Neuronal stem cell (in vitro differentiated cells): ENCODE measurements around the gene CYB5R3.
A peak's percentile ranks its signal among the peaks of the same experiment; 100 is the strongest.

Experiments used
- DNase-seq: peaks from one replicate; pipeline ENCODE4 v3.0.0-alpha.2; 2013; ENCODE audit warnings: low spot score
- H2AFZ ChIP-seq: one replicate; pipeline ENCODE4 v1.6.1; 2013; ENCODE audit warnings: mild to moderate bottlenecking, low read length, inconsistent platforms
- H2AK5ac ChIP-seq: 2 replicates; pipeline ENCODE4 v1.6.1; 2013; ENCODE audit warnings: low read depth, mild to moderate bottlenecking, inconsistent platforms, low read length, moderate library complexity, mixed read lengths
- H2BK120ac ChIP-seq: 2 replicates; pipeline ENCODE4 v1.6.1; 2013; ENCODE audit warnings: low read depth, mild to moderate bottlenecking, inconsistent platforms, low read length, moderate library complexity, mixed read lengths
- H2BK12ac ChIP-seq: one replicate; pipeline ENCODE4 v1.6.1; 2013; ENCODE audit warnings: low read length, inconsistent platforms
- H2BK15ac ChIP-seq: 2 replicates; pipeline ENCODE4 v1.6.1; 2013; ENCODE audit warnings: mild to moderate bottlenecking, low read length, inconsistent platforms, mixed read lengths
- H2BK5ac ChIP-seq: one replicate; pipeline ENCODE4 v1.6.1; 2013; ENCODE audit warnings: inconsistent platforms, mild to moderate bottlenecking, low read length, moderate library complexity
- H3K14ac ChIP-seq: one replicate; pipeline ENCODE4 v1.6.1; 2013; ENCODE audit warnings: low read length, inconsistent platforms
- H3K18ac ChIP-seq: 2 replicates; pipeline ENCODE4 v1.6.1; 2013; ENCODE audit warnings: low read length, inconsistent platforms
- H3K23ac ChIP-seq: 2 replicates; pipeline ENCODE4 v1.6.1; 2013; ENCODE audit warnings: low read depth, mild to moderate bottlenecking, mixed read lengths, low read length, inconsistent platforms; ENCODE audit not compliant: poor library complexity
- H3K27ac ChIP-seq: replicated peaks from 3 replicates; pipeline ENCODE4 v1.5.1; 2013; ENCODE audit warnings: low read length, inconsistent platforms
- H3K27me3 ChIP-seq, 3 experiments: 2 replicates each; pipeline ENCODE4 v1.6.1; 2013; ENCODE audit warnings: low read length in 3 of 3, mild to moderate bottlenecking in 2 of 3, inconsistent platforms in 1 of 3, low read depth in 1 of 3, mixed read lengths in 1 of 3, moderate library complexity in 1 of 3; ENCODE audit not compliant: control insufficient read depth in 3 of 3, insufficient read depth in 3 of 3
- H3K36me3 ChIP-seq, 2 donors: replicated peaks in 1 of 2; 2 replicates each; pipeline ENCODE4 v1.6.1; 2013; ENCODE audit warnings: low read length in 2 of 2; ENCODE audit not compliant: control insufficient read depth in 2 of 2, insufficient read depth in 2 of 2
- H3K4ac ChIP-seq: 2 replicates; pipeline ENCODE4 v1.6.1; 2013; ENCODE audit warnings: inconsistent platforms, mild to moderate bottlenecking, low read length, moderate library complexity
- H3K4me1 ChIP-seq, 2 donors: 1 replicate in 1 of 2; 2 replicates in 1 of 2; pipeline ENCODE4 v1.6.1; 2013; ENCODE audit warnings: low read length in 2 of 2, low read depth in 1 of 2; ENCODE audit not compliant: control insufficient read depth in 2 of 2, insufficient read depth in 1 of 2
- H3K4me2 ChIP-seq: one replicate; pipeline ENCODE4 v1.6.1; 2013; ENCODE audit warnings: mild to moderate bottlenecking, low read length, inconsistent platforms; ENCODE audit not compliant: insufficient read depth, poor library complexity, severe bottlenecking
- H3K4me3 ChIP-seq, 2 donors: 2 replicates each; pipeline ENCODE4 v1.5.1; 2013; ENCODE audit warnings: low read length in 2 of 2, mild to moderate bottlenecking in 2 of 2, inconsistent platforms in 1 of 2, moderate library complexity in 1 of 2
- H3K79me1 ChIP-seq: one replicate; pipeline ENCODE4 v1.6.1; 2013; ENCODE audit warnings: low read depth, mild to moderate bottlenecking, inconsistent platforms, low read length, moderate library complexity
- H3K9ac ChIP-seq: one replicate; pipeline ENCODE4 v1.6.1; 2013; ENCODE audit warnings: mild to moderate bottlenecking, low read depth, low read length, inconsistent platforms; ENCODE audit not compliant: poor library complexity
- H3K9me3 ChIP-seq, 2 donors: replicated peaks in 1 of 2; 2 replicates each; pipeline versions ENCODE3 to v1.6.1; 2013; ENCODE audit warnings: low read length in 2 of 2, mild to moderate bottlenecking in 2 of 2, inconsistent platforms in 1 of 2, low read depth in 1 of 2, mixed read lengths in 1 of 2, moderate library complexity in 1 of 2; ENCODE audit not compliant: control insufficient read depth in 2 of 2, insufficient read depth in 1 of 2
- H4K8ac ChIP-seq: one replicate; pipeline ENCODE4 v1.6.1; 2013; ENCODE audit warnings: low read depth, mild to moderate bottlenecking, inconsistent platforms, low read length, moderate library complexity
- H4K91ac ChIP-seq: one replicate; pipeline ENCODE4 v1.6.1; 2013; ENCODE audit warnings: low read length, low read depth, mild to moderate bottlenecking, inconsistent platforms; ENCODE audit not compliant: poor library complexity
- WGBS, 2 donors: extraction: QIAGEN DNeasy Blood & Tissue Kit; methylation state at CpG; one replicate each; pipeline ENCODE4 v1.1.7; 2013; ENCODE audit warnings: missing lambda C conversion rate in 2 of 2, mixed read lengths in 1 of 2; ENCODE audit not compliant: insufficient read length in 2 of 2, insufficient replicate concordance in 1 of 2; ENCODE audit errors: extremely low coverage in 2 of 2; 5-methylcytosine and 5-hydroxymethylcytosine counted together

Gene CYB5R3

DNA sequence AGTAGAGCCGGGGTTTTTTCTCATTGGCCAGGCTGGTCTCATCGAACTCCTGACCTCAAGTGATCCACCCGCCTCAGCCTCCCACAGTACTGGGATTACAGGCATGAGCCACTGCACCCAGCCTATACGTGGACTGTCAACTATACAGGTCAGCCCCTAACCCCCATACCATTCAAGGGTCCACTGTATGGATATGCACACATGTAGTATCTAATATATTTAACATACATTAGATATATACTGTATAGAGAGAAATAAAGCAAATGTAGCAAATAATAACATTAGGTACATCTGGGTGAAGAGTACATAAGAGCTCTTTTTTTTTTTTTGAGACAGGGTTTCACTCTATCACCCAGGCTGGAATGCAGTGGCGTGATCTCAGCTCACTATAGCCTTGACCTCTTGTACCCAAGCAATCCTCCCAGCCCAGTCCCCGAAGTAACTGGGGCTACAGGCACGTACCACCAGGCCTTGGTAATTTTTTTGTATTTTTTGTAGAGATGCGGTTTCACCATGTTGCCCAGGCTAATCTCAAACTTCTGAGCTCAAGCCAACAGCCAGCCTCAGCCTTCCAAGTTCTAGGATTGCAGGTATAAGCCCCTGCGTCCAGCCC is 7.3 kb downstream of the CYB5R3 start:
- Histone ChIP-seq H3K79me1 (peaks cover 16% of the 10 kb centered on the region), H3K4me2 (no peak overlapping the region), H3K14ac (no peak overlapping the region), H2BK120ac (no peak overlapping the region), H2BK5ac (no peak overlapping the region), H3K18ac (no peak overlapping the region), H3K36me3 (peaks cover 2 to 10% of the 10 kb centered on the region in 2 donors), H2AK5ac (no peak overlapping the region), H2BK15ac (no peak overlapping the region), H3K27ac (no peak overlapping the region), H2BK12ac (no peak overlapping the region), H4K8ac (no peak overlapping the region), H3K4me3 (no peak overlapping the region), H3K27me3 (no peaks in the 10 kb centered on the region), H3K4ac (no peak overlapping the region), H3K23ac (no peak overlapping the region), H3K9me3 (no peaks in the 10 kb centered on the region), H4K91ac (no peak overlapping the region), H3K4me1 (peaks cover 5 to 6% of the 10 kb centered on the region in 2 donors), H3K9ac (no peak overlapping the region), H2AFZ (no peak overlapping the region)
- DNase-seq: no peak
- WGBS, 2 donors: no CpG with 5 or more reads among the region's 9 CpGs

DNA sequence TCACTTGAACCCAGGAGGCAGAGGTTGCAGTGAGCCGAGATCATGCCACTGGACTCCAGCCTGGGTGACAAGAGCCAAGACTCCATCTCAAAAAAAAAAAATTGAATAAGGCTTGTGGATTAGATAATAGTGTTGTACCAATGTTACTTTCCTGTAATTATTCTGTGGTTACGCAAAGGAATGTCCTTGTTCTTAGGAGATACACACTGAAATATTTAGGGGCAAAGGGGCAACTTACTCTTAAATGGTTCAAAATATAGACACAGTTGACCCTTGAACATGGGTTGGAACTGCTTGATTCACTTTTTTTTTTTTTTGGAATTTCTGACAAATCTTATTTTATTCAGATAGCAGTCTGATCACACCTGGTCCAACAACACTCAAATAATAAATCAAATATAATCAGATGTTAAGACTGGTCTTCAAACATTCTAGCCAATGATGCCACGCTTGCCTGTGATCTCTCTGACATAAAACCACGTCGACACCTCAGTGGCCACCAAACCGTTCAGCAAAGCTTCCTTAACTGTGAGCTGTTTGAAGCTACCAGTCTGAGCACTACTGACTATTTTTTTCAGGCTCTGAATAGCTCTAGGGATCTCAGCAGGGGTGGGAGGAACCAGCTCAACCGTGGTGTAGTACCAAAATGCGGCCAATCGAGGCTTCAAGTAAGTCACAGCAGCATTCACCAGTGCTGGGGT is 9.5 kb downstream of the CYB5R3 start:
- Histone ChIP-seq H2BK15ac (no peak overlapping the region), H3K18ac (no peak overlapping the region), H2AK5ac (no peak overlapping the region), H2BK5ac (no peak overlapping the region), H3K4ac (no peak overlapping the region), H3K79me1 (peaks cover 7% of the 10 kb centered on the region), H3K4me1 (peaks cover 3 to 6% of the 10 kb centered on the region in 2 donors), H2BK12ac (no peak overlapping the region), H4K91ac (no peak overlapping the region), H3K27ac (no peak overlapping the region), H3K4me3 (no peak overlapping the region), H2AFZ (no peak overlapping the region), H3K4me2 (no peak overlapping the region), H3K9ac (no peak overlapping the region), H3K36me3 (peaks cover 7 to 19% of the 10 kb centered on the region in 2 donors), H2BK120ac (no peak overlapping the region), H4K8ac (no peak overlapping the region), H3K27me3 (no peaks in the 10 kb centered on the region), H3K23ac (no peak overlapping the region), H3K14ac (no peak overlapping the region), H3K9me3 (no peaks in the 10 kb centered on the region)
- no peak for DNase-seq
- no CpG with 5 or more reads among the region's 9 CpGs for WGBS, 2 donors

DNA sequence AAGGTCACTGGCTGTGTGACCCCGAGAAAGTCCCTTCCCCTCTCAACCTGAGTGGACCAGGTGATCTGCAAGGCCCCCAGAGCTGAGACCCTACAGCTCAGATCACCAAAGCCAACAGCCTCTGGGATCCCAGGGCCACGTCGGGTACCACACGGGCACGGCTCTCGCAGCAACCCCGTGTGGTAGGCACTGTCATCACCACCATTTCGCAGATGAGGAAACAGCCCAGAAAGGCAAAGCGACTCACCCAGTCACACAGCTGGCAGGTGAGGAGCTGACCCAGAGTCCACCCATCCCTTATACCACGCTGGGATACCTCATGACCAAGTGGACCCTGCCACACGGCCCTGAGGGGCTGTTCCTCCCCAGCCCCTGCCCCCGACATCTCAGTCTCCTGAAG is 11.6 kb downstream of the CYB5R3 start:
- H3K4me3 ChIP-seq: no peak overlapping the region
- H3K9ac ChIP-seq: no peak overlapping the region
- H3K36me3 ChIP-seq: peaks cover 11 to 33% of the 10 kb centered on the region in 2 donors
- H2AFZ ChIP-seq: no peak overlapping the region
- H2BK15ac ChIP-seq: no peak overlapping the region
- H2BK12ac ChIP-seq: no peak overlapping the region
- peaks cover 4% of the 10 kb centered on the region for H3K79me1 ChIP-seq
- WGBS, 2 donors: no CpG with 5 or more reads among the region's 12 CpGs
- no peak overlapping the region for H3K4ac ChIP-seq
- H3K18ac ChIP-seq: no peak overlapping the region
- H3K9me3 ChIP-seq: no peaks in the 10 kb centered on the region
- peak overlapping the region; percentile 61 for H3K23ac ChIP-seq
- H3K27me3 ChIP-seq: no peaks in the 10 kb centered on the region
- no peak overlapping the region for H2AK5ac ChIP-seq
- H3K14ac ChIP-seq: no peak overlapping the region
- no peak overlapping the region for H2BK120ac ChIP-seq
- peak overlapping the region; percentile 50 for H4K91ac ChIP-seq
- H3K4me1 ChIP-seq: no peaks in the 10 kb centered on the region
- H2BK5ac ChIP-seq: no peak overlapping the region
- DNase-seq: no peak
- H3K4me2 ChIP-seq: no peak overlapping the region
- no peak overlapping the region for H4K8ac ChIP-seq
- no peak overlapping the region for H3K27ac ChIP-seq

DNA sequence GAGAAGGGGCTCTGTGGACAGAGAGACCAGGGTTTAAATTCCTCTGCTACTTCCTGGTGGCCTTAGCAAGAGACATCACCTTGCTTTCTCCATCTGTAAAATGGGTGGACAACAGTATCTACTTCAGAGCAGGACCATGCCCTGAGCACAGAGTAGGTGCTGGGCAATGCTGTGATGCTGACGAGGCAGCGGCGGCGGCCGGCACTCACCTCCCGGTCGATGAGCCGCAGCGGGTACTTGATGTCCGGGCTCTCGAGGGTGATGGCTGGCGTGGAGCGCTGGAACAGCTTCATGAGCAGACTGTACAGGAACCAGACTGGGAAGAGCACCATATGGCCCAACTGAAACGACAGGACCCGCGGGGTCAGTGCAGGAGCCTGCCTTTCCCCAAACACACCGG is 12.7 kb downstream of the CYB5R3 start:
- DNase-seq: no peak
- Histone ChIP-seq H3K4me2 (no peak overlapping the region), H3K4me3 (no peak overlapping the region), H3K18ac (no peak overlapping the region), H4K8ac (no peak overlapping the region), H3K27ac (no peak overlapping the region), H3K4me1 (no peaks in the 10 kb centered on the region), H3K9me3 (no peaks in the 10 kb centered on the region), H2BK120ac (no peak overlapping the region), H2BK5ac (no peak overlapping the region), H2AFZ (no peak overlapping the region), H2AK5ac (no peak overlapping the region), H3K79me1 (peaks cover 8% of the 10 kb centered on the region), H4K91ac (no peak overlapping the region), H3K36me3 (peaks cover 20 to 43% of the 10 kb centered on the region in 2 donors), H3K4ac (no peak overlapping the region), H3K23ac (no peak overlapping the region), H2BK15ac (no peak overlapping the region), H3K9ac (no peak overlapping the region), H2BK12ac (no peak overlapping the region), H3K27me3 (no peaks in the 10 kb centered on the region), H3K14ac (peak overlapping the region; percentile 21)
- WGBS, 2 donors: no CpG with 5 or more reads among the region's 17 CpGs
